DOHH2 (cell line): ENCODE data around the gene TNRC18.

ENCODE experiments used
- CTCF ChIP-seq: fragments of 200-600 bp; sonication (generic); IDR thresholded peaks from one replicate; pipeline ENCODE4 v1.5.1; 2014; ENCODE audit warnings: antibody characterized with exemption, mild to moderate bottlenecking, low read depth, low read length; ENCODE audit not compliant: poor library complexity, severe bottlenecking
- EZH2phosphoT487 ChIP-seq: fragments of 200-600 bp; sonication (generic); IDR thresholded peaks from 2 replicates; pipeline ENCODE4 v1.6.1; 2017; ENCODE audit warnings: borderline replicate concordance, mild to moderate bottlenecking, antibody characterized with exemption, low read length, moderate library complexity, mixed read lengths

GRCh38 chr7:5423306-5423975, at the start of gene TNRC18:
- TF ChIP-seq CTCF (no peak), EZH2phosphoT487 (peak; percentile 76; the same call in 1 of the 2 replicates)
